Prostate gland (tissue), 2 donors: ENCODE results near the gene CDH16. TPM values are rescaled to one million over a fixed set of nuclear protein-coding genes. Genes with fewer than 3 reads are reported as not detected.
A peak's percentile ranks its signal among the peaks of the same experiment; 100 is the strongest.

ENCODE experiments used
- DNase-seq: peaks from one replicate; pipeline ENCODE4 v3.0.0-alpha.2; 2019; ENCODE audit warnings: low spot score
- H3K27ac ChIP-seq, 2 donors: fragments of 200-600 bp; sonication (generic); 2 replicates each; pipeline ENCODE4 v1.5.1; 2017 to 2019
- H3K27me3 ChIP-seq: fragments of 200-600 bp; sonication (generic); replicated peaks from 2 replicates; pipeline ENCODE4 v1.5.1; 2019; ENCODE audit not compliant: insufficient read depth
- H3K36me3 ChIP-seq, 2 donors: fragments of 200-600 bp; sonication (generic); 1 replicate in 1 of 2; 2 replicates in 1 of 2; pipeline versions ENCODE4 v1.5.1 to v1.8.1; 2017 to 2019
- H3K4me1 ChIP-seq: fragments of 200-600 bp; sonication (generic); replicated peaks from 2 replicates; pipeline ENCODE4 v1.5.1; 2019
- H3K4me3 ChIP-seq, 2 donors: fragments of 200-600 bp; sonication (generic); 2 replicates each; pipeline ENCODE4 v1.5.1; 2017 to 2019
- H3K9me3 ChIP-seq: fragments of 200-600 bp; sonication (generic); 2 replicates; pipeline ENCODE4 v1.5.1; 2017
- CTCF ChIP-seq, 4 experiments: fragments of 200-600 bp in 2 of 4; fragments of 450-650 bp in 2 of 4; sonication (generic) in 2 of 4; IDR thresholded peaks; 1 replicate in 3 of 4; 2 replicates in 1 of 4; pipeline ENCODE4 v1.5.1; 2016 to 2019; ENCODE audit warnings: antibody characterized with exemption in 4 of 4, mild to moderate bottlenecking in 2 of 4, moderate library complexity in 2 of 4
- POLR2A ChIP-seq: fragments of 450-650 bp; IDR thresholded peaks from one replicate; pipeline ENCODE4 v1.6.1; 2016; ENCODE audit warnings: antibody characterized with exemption, mild to moderate bottlenecking
- POLR2AphosphoS5 ChIP-seq: sonication (generic); formaldehyde crosslinking; IDR thresholded peaks from one replicate; pipeline ENCODE4 v1.6.1; 2017; ENCODE audit warnings: antibody characterized with exemption
- WGBS: methylation state at CpG from one replicate; pipeline ENCODE4 v1.1.5; 2018; 5-methylcytosine and 5-hydroxymethylcytosine counted together
- intact Hi-C: fragments of 100-400 bp; cut with DNase I; formaldehyde crosslinking; loops from one replicate; pipeline ENCODE4 v1.14.2; 2022
- total RNA-seq, 2 donors: library from RNA; depleted of rRNA; stranded (reverse); fragments of >200 nt; gene quantifications; one replicate each; pipeline ENCODE4 v1.1.0, GENCODE V29; 2016

CDH16 gene
- total RNA-seq, 2 donors from 2014 or later = not detected

GRCh38 chr16:66903544-66904427, 14.9 kb downstream of the CDH16 start:
- intact Hi-C loops = loop anchor here (2.0 kb wide), 1 partner anchor 19 kb away; no protein-coding TSS in a partner anchor
- Histone ChIP-seq H3K36me3 (no peaks in the 10 kb centered on the region), H3K27ac (peak overlapping the region in 1 of 2 donors; percentile 31), H3K4me3 (no peak overlapping the region), H3K4me1 (no peaks in the 10 kb centered on the region), H3K9me3 (no peaks in the 10 kb centered on the region), H3K27me3 (no peaks in the 10 kb centered on the region)
- TF ChIP-seq CTCF (IDR thresholded peaks at IDR 0.05) (no peak), POLR2AphosphoS5 (no peak), POLR2A (no peak)
- DNase-seq = no peak
- WGBS = 82% methylated on average over 11 of the region's 11 CpGs

GRCh38 chr16:66902648-66903543, 15.8 kb downstream of the CDH16 start:
- intact Hi-C loops = no loop called here
- Histone ChIP-seq H3K4me1 (no peaks in the 10 kb centered on the region), H3K4me3 (no peak overlapping the region), H3K36me3 (no peaks in the 10 kb centered on the region), H3K27me3 (no peaks in the 10 kb centered on the region), H3K27ac (no peak overlapping the region), H3K9me3 (no peaks in the 10 kb centered on the region)
- 67% methylated on average over 14 of the region's 14 CpGs for WGBS
- TF ChIP-seq POLR2A (no peak), CTCF (IDR thresholded peaks at IDR 0.05) (no peak)
- DNase-seq = no peak

GRCh38 chr16:66901626-66902025, 17.1 kb downstream of the CDH16 start:
- Histone ChIP-seq H3K4me3 (no peak overlapping the region), H3K9me3 (no peaks in the 10 kb centered on the region), H3K4me1 (no peaks in the 10 kb centered on the region), H3K36me3 (no peaks in the 10 kb centered on the region), H3K27me3 (no peaks in the 10 kb centered on the region), H3K27ac (peak overlapping the region; percentile 54 to 73)
- TF ChIP-seq POLR2AphosphoS5 (no peak), CTCF (IDR thresholded peaks at IDR 0.05) (no peak), POLR2A (no peak)
- intact Hi-C loops = no loop called here
- no peak for DNase-seq
- 97% methylated on average over 10 of the region's 10 CpGs for WGBS

GRCh38 chr16:66900721-66901441, 17.8 kb downstream of the CDH16 start:
- no peaks in the 10 kb centered on the region for H3K27me3 ChIP-seq
- intact Hi-C loops = no loop called here
- TF ChIP-seq CTCF (IDR thresholded peaks at IDR 0.05) = no peak
- peak; percentile 32 for TF ChIP-seq POLR2AphosphoS5
- TF ChIP-seq POLR2A = no peak
- no peak overlapping the region for H3K4me3 ChIP-seq
- no peaks in the 10 kb centered on the region for H3K4me1 ChIP-seq
- DNase-seq = no peak
- H3K9me3 ChIP-seq = no peaks in the 10 kb centered on the region
- H3K36me3 ChIP-seq = no peaks in the 10 kb centered on the region
- peak overlapping the region; percentile 54 to 73 for H3K27ac ChIP-seq
- 39% methylated on average over 7 of the region's 7 CpGs for WGBS
